Stimulated activated CD8-positive, alpha-beta memory T cell treated with anti-CD3 and anti-CD28 coated beads, Interleukin-12 subunit alpha, Interleukin-12 subunit beta, amount 100 ng/mL, for 24 hours (primary cell): ENCODE results near the gene OSBPL2.

ENCODE experiments used
- DNase-seq: peaks from one replicate; pipeline ENCODE4 v3.0.0-alpha.2; 2020; ENCODE audit errors: extremely low read depth

OSBPL2 gene

GRCh38 chr20:62300319-62300718 is 62.0 kb downstream of the OSBPL2 start:
- no peak for DNase-seq

- no peak for DNase-seq
These were observed 62.9 kb downstream of the OSBPL2 start for GRCh38 chr20:62301111-62301668.

GRCh38 chr20:62301773-62302340 is 63.5 kb downstream of the OSBPL2 start:
- peak; percentile 74 for DNase-seq

DNA sequence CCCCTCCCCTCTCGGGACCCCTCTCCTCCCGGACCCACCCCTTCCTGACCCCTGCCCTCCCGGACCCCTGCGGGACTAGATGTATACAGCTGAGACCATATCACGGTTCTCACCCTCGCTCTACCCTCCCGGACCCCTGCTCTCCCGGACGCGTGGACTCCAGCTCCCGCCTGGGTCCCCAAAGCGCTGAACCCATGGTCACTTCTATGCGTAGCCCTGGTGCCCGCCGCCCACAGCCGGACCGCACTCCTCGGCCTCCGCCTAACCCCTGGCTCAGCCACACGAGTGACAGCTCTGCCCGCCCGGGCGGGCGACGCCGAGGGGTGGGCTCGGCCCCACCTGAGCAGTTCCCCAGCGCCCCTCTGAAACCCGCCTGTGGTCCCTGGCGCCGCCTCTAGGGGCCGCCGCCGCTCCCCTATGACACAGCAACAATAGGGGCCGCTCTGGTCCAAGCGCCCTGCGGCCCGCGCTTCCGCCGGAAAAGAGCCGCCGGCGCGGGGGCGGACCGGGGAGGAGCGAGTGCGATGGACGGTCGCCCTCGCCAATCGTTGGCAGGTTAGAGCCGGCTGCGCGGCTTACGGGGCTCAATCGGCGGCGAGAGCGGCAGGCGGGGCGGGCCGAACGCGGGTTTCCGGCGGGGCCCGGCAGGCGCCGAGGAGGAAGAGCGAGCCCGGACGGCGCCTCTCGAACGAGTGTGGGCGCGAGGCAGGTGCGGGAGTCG is 64.2 kb downstream of the OSBPL2 start, which contains the start of gene ADRM1:
Gene ADRM1 (plus strand): TSS at position 657 of the 721 bp plus-strand sequence. CDS start 572 bp downstream, outside the sequence.
- DNase-seq, result peak; percentile 81

DNA sequence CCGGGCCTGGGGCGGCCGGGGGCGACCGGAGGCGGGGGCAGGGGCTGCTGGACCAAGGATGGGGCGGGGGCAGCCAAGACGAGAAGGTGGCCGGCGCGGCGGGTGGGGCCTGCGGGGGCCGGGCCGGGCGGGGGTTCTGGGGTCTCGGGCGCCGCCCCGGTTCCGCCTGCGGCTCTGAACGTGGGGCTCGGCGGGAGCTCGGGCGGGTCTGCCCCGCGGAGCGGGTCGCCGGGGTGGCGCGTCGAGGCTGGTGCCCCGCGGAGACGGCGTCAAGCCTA is 64.7 kb downstream of the OSBPL2 start:
- no peak for DNase-seq

- DNase-seq, result no peak
These were observed 65.3 kb downstream of the OSBPL2 start for GRCh38 chr20:62303340-62304226.

DNA sequence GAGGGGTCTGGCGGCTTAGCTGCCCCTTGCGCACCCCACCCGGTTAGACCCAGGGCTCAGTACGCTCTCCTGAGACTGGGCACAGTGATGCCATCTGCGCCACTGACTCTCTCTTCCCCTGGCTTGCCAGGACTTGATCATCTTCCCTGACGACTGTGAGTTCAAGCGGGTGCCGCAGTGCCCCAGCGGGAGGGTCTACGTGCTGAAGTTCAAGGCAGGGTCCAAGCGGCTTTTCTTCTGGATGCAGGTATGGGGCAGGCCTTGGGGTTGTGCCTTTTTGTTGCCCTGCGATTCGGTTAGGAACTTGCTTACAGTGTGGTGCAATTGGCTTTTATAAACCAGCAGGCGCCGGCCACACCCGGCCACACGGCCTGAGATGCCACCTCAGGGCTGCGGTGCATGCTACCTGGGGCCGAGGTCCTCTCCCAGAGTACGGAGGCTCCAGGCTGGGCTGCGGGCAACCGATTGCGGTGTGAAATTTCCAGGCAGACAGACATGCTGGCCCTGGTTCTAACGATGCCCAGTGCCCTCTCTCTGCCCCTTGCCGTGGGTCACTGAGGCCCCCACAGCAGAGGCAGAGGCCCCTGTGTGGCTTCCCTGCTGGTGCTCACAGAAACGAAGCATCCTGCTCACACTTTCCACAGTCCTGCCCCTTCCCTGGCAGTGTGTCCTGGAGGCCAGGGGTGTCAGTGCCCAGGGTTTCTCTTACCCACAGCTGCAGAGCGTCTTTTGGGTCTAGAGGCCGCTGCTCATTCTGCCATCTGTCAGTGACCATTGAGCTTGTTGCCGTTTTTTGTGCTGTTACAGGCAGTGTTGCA is 66.2 kb downstream of the OSBPL2 start:
- DNase-seq, result no peak

DNA sequence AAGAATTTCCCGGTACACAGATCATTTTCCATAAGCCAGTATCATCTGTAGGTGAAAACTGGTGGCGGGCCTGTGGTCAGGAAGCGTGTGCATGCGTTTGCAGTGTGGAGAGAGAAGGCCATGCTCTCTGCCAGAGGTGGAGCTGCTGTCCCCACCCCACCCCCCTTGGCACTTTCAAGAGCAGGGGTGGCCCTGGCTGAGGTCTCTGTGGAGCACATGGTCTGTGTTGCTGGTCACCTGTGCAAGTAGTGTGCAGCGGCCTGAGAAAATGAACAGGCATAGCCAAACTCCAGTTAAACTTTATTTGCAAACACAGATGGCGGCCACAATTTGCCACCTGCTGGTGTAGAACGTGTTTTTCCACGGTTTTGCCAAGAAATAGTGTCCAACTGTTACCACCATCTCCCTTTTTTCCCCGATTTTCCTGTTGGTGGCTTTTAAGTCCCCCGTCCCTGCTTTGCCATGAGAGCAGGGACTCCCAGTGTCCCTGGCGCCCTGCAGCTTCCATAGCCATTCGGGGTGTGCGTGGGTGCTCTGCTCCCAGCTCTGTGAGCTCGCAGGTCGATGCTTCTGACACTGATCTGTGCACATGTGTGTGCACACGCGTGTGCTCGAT is 66.9 kb downstream of the OSBPL2 start:
- DNase-seq, result no peak

DNA sequence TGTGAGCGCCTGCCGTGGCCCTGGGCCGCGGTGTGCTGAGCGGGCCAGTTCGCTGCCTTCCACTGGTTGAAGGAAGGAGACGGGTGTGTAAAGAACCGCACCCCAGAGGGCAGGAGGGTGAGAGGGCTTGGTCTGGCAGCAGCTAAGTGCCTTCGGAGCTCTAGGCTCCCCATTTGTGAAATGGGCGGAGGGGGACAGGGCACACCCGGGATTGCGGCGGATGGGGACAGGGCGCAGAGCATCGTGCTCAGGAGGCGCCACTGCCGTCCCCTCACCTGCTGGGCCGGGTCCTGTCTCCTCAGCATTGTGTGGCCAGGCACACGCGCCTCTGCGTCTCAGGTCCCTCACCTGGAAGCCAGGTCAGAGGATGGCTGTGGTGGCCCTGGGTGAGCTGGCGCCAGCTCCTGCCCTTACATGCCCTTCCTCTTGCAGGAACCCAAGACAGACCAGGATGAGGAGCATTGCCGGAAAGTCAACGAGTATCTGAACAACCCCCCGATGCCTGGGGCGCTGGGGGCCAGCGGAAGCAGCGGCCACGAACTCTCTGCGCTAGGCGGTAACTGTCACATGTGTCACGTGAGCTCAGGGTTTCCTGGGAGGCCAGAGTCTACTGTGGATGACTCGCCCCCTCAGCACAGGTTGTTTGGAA is 67.6 kb downstream of the OSBPL2 start:
- DNase-seq, result no peak

GRCh38 chr20:62306414-62307187 is 68.3 kb downstream of the OSBPL2 start:
- no peak for DNase-seq

DNA sequence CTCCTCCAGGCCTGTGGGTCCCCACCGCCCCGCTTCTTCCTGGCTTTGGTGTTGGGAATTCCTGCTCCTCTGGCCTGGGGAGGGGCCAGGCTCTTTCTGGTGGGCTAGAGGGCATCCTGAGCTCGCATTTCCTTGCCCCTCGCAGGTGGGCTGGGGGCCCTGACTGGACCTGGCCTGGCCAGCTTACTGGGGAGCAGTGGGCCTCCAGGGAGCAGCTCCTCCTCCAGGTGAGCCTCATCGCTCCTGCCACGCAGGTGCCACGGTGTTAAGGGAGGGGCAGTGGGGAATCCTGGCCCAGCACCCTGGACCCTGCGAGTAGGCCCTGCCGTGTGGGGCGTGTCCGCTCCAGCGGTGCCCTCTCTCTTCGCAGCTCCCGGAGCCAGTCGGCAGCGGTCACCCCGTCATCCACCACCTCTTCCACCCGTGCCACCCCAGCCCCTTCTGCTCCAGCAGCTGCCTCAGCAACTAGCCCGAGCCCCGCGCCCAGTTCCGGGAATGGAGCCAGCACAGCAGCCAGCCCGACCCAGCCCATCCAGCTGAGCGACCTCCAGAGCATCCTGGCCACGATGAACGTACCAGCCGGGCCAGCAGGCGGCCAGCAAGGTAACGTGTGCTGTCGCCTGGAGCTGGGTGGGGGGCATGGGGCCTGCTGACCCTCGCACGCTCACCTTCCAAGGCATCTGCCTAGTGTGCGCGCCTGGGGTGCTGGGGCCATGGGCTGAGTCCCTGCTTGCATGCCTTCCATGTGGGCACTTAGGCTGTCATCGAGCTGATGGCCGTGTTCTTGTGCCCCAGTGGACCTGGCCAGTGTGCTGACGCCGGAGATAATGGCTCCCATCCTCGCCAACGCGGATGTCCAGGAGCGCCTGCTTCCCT is 69.1 kb downstream of the OSBPL2 start:
- DNase-seq, result no peak

DNA sequence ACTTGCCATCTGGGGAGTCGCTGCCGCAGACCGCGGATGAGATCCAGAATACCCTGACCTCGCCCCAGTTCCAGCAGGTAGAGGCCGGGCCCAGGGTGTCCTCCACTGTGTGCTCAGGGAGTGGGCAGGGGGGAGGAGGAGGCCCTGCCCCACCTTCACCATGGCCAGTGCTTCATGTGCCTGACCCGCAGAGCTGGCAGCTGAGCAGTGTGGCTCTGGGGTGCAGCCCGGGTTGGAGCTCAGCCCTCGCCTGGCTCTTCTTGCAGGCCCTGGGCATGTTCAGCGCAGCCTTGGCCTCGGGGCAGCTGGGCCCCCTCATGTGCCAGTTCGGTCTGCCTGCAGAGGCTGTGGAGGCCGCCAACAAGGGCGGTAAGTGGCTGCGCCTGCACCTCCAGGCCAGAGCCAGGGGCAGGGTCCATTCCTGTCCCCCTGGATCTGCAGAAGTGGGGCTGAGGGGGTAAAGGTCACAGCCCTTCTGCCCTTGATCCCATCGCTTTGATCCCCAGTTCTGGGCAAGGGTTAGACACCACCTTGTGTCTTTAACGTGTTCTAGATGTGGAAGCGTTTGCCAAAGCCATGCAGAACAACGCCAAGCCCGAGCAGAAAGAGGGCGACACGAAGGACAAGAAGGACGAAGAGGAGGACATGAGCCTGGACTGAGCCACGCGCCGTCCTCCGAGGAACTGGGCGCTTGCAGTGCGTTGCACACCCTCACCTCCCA is 69.9 kb downstream of the OSBPL2 start:
- DNase-seq, result no peak

GRCh38 chr20:62309198-62309944 is 71.0 kb downstream of the OSBPL2 start:
- DNase-seq, result no peak

GRCh38 chr20:62309947-62310756 is 71.8 kb downstream of the OSBPL2 start:
- no peak for DNase-seq

- no peak for DNase-seq
These were observed 72.4 kb downstream of the OSBPL2 start for GRCh38 chr20:62310757-62311121.

DNA sequence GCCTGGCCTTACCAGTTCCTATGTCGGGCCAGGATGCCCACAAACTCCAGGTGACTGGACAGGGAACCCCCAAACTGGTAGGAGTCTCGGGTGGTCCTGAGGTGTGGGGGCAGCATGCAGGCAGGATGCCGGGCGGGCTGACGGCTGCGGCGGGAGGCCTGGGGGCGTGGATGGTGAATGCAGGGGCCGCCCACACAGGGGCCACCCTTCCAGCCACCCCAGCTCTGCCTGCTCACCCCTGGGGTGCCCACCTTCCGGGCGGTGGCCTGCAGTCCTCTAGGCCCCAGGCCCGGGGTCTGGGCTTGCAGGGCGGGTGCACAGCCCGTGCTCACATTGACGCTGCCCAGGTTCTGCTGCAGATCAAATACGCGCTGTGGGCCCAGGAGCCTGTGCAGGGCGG is 72.8 kb downstream of the OSBPL2 start:
- DNase-seq, result no peak
